Measurements from ENCODE around the gene CXCL13. TPM values are rescaled to one million over a fixed set of nuclear protein-coding genes. Genes with fewer than 3 reads are reported as not detected.
A peak's percentile ranks its signal among the peaks of the same experiment; 100 is the strongest.
"Not testable (repeated sequence)": the region's sequence is repeated elsewhere in the genome, so short reads cannot be mapped to it uniquely, and the experiment has no call there.

The CXCL13 gene
- total RNA-seq, 2 donors from 2014 or later: 0.19 to 1.0 TPM

GRCh38 chr4:77624213-77624612 lies 18.6 kb downstream of the CXCL13 start:
- H3K27ac Mint-ChIP-seq: no peak overlapping the region
- no peaks in the 10 kb centered on the region for H3K36me3 Mint-ChIP-seq (ENCODE audit: low read depth)

GRCh38 chr4:77625485-77625884 lies 19.9 kb downstream of the CXCL13 start:
- Mint-ChIP-seq H3K27me3 (peaks cover 7% of the 10 kb centered on the region), H3K4me1 (peaks cover 7% of the 10 kb centered on the region), H3K4me3 (no peak overlapping the region), H3K27ac (no peak overlapping the region), H3K9me3 (no peaks in the 10 kb centered on the region), H3K36me3 (ENCODE audit: low read depth) (no peaks in the 10 kb centered on the region)
- ATAC-seq (replicated peaks): no peak

More at GRCh38 chr4:77624213-77624612, 18.6 kb downstream of the CXCL13 start:
- ATAC-seq (replicated peaks): no peak
- Mint-ChIP-seq H3K4me3 (no peak overlapping the region), H3K9me3 (no peaks in the 10 kb centered on the region), H3K4me1 (no peaks in the 10 kb centered on the region), H3K27me3 (peaks cover 15% of the 10 kb centered on the region)

GRCh38 chr4:77629885-77630284 lies 24.3 kb downstream of the CXCL13 start:
- peak; percentile 90 for ATAC-seq (replicated peaks)
- Mint-ChIP-seq H3K4me1 (peaks cover 7% of the 10 kb centered on the region), H3K27ac (peak overlapping the region; percentile 6), H3K27me3 (no peaks in the 10 kb centered on the region), H3K36me3 (ENCODE audit: low read depth) (no peaks in the 10 kb centered on the region), H3K4me3 (peak overlapping the region; percentile 9), H3K9me3 (no peaks in the 10 kb centered on the region)

- Mint-ChIP-seq H3K4me1 (peaks cover 7% of the 10 kb centered on the region), H3K36me3 (ENCODE audit: low read depth) (no peaks in the 10 kb centered on the region), H3K27me3 (no peaks in the 10 kb centered on the region), H3K9me3 (no peaks in the 10 kb centered on the region), H3K27ac (no peak overlapping the region), H3K4me3 (no peak overlapping the region)
- no peak for ATAC-seq (replicated peaks)
These were observed 25.7 kb downstream of the CXCL13 start for GRCh38 chr4:77631276-77631675.

- ATAC-seq (replicated peaks): no peak
- peaks cover 6% of the 10 kb centered on the region for H3K9me3 Mint-ChIP-seq
- no peak overlapping the region for H3K27ac Mint-ChIP-seq
- no peak overlapping the region for H3K4me3 Mint-ChIP-seq
- peaks cover 7% of the 10 kb centered on the region for H3K4me1 Mint-ChIP-seq
- H3K27me3 Mint-ChIP-seq: no peaks in the 10 kb centered on the region
- H3K36me3 Mint-ChIP-seq (ENCODE audit: low read depth): no peaks in the 10 kb centered on the region
These were observed 28.6 kb downstream of the CXCL13 start for GRCh38 chr4:77634132-77634785.

GRCh38 chr4:77635246-77635645 lies 29.6 kb downstream of the CXCL13 start:
- no peaks in the 10 kb centered on the region for H3K27me3 Mint-ChIP-seq
- peaks cover 6% of the 10 kb centered on the region for H3K9me3 Mint-ChIP-seq
- H3K4me1 Mint-ChIP-seq: peaks cover under 1% of the 10 kb centered on the region
- H3K27ac Mint-ChIP-seq: no peak overlapping the region
- no peaks in the 10 kb centered on the region for H3K36me3 Mint-ChIP-seq (ENCODE audit: low read depth)
- no peak for ATAC-seq (replicated peaks)
- no peak overlapping the region for H3K4me3 Mint-ChIP-seq

- Mint-ChIP-seq H3K4me1 (no peaks in the 10 kb centered on the region), H3K9me3 (peaks cover 6% of the 10 kb centered on the region)
These were observed 30.3 kb downstream of the CXCL13 start for GRCh38 chr4:77635876-77636275.

GRCh38 chr4:77636902-77637301 lies 31.3 kb downstream of the CXCL13 start:
- Mint-ChIP-seq H3K4me1 (no peaks in the 10 kb centered on the region), H3K9me3 (peaks cover 6% of the 10 kb centered on the region), H3K4me3 (no peak overlapping the region), H3K27me3 (no peaks in the 10 kb centered on the region), H3K36me3 (ENCODE audit: low read depth) (no peaks in the 10 kb centered on the region), H3K27ac (peak overlapping the region; percentile 28)
- no peak for ATAC-seq (replicated peaks)

More at GRCh38 chr4:77635876-77636275, 30.3 kb downstream of the CXCL13 start:
- Mint-ChIP-seq H3K36me3 (ENCODE audit: low read depth) (no peaks in the 10 kb centered on the region), H3K27me3 (no peaks in the 10 kb centered on the region), H3K4me3 (no peak overlapping the region), H3K27ac (no peak overlapping the region)
- no peak for ATAC-seq (replicated peaks)

GRCh38 chr4:77644069-77644468 lies 38.4 kb downstream of the CXCL13 start:
- not testable (repeated sequence) for H3K4me3 Mint-ChIP-seq; H3K4me1 Mint-ChIP-seq; ATAC-seq (replicated peaks); H3K27me3 Mint-ChIP-seq; H3K36me3 Mint-ChIP-seq (ENCODE audit: low read depth); H3K27ac Mint-ChIP-seq
- peaks cover 15% of the 10 kb centered on the region for H3K9me3 Mint-ChIP-seq

- no peak overlapping the region for H3K4me3 Mint-ChIP-seq
These were observed 45.2 kb downstream of the CXCL13 start for GRCh38 chr4:77650787-77651186.

GRCh38 chr4:77651820-77652219 lies 46.2 kb downstream of the CXCL13 start:
- Mint-ChIP-seq H3K4me1 (no peaks in the 10 kb centered on the region), H3K27ac (no peak overlapping the region), H3K4me3 (no peak overlapping the region), H3K36me3 (ENCODE audit: low read depth) (no peaks in the 10 kb centered on the region), H3K27me3 (peaks cover 9% of the 10 kb centered on the region), H3K9me3 (peaks cover 9% of the 10 kb centered on the region)
- ATAC-seq (replicated peaks): no peak

More at GRCh38 chr4:77650787-77651186, 45.2 kb downstream of the CXCL13 start:
- no peak overlapping the region for H3K27ac Mint-ChIP-seq
- no peaks in the 10 kb centered on the region for H3K4me1 Mint-ChIP-seq
- no peaks in the 10 kb centered on the region for H3K36me3 Mint-ChIP-seq (ENCODE audit: low read depth)
- peaks cover 8% of the 10 kb centered on the region for H3K9me3 Mint-ChIP-seq
- peaks cover 4% of the 10 kb centered on the region for H3K27me3 Mint-ChIP-seq
- no peak for ATAC-seq (replicated peaks)

GRCh38 chr4:77652237-77652897 lies 46.7 kb downstream of the CXCL13 start:
- H3K4me3 Mint-ChIP-seq: no peak overlapping the region
- H3K4me1 Mint-ChIP-seq: no peaks in the 10 kb centered on the region
- H3K9me3 Mint-ChIP-seq: peaks cover 11% of the 10 kb centered on the region
- no peak for ATAC-seq (replicated peaks)
- peaks cover 11% of the 10 kb centered on the region for H3K27me3 Mint-ChIP-seq
- H3K27ac Mint-ChIP-seq: no peak overlapping the region
- no peaks in the 10 kb centered on the region for H3K36me3 Mint-ChIP-seq (ENCODE audit: low read depth)

GRCh38 chr4:77653162-77653758 lies 47.6 kb downstream of the CXCL13 start:
- no peak overlapping the region for H3K27ac Mint-ChIP-seq
- H3K4me3 Mint-ChIP-seq: no peak overlapping the region
- ATAC-seq (replicated peaks): no peak
- H3K4me1 Mint-ChIP-seq: no peaks in the 10 kb centered on the region
- H3K36me3 Mint-ChIP-seq (ENCODE audit: low read depth): no peaks in the 10 kb centered on the region
- peaks cover 11% of the 10 kb centered on the region for H3K27me3 Mint-ChIP-seq
- peaks cover 15% of the 10 kb centered on the region for H3K9me3 Mint-ChIP-seq

GRCh38 chr4:77660318-77660717 lies 54.7 kb downstream of the CXCL13 start:
- peaks cover 15% of the 10 kb centered on the region for H3K9me3 Mint-ChIP-seq
- not testable (repeated sequence) for H3K4me1 Mint-ChIP-seq; H3K4me3 Mint-ChIP-seq; H3K27ac Mint-ChIP-seq; H3K36me3 Mint-ChIP-seq (ENCODE audit: low read depth); H3K27me3 Mint-ChIP-seq; ATAC-seq (replicated peaks)
